ENCODE results near the gene DRC3.
"Not testable (repeated sequence)": the region's sequence is repeated elsewhere in the genome, so short reads cannot be mapped to it uniquely, and the experiment has no call there.

Gene DRC3

DNA sequence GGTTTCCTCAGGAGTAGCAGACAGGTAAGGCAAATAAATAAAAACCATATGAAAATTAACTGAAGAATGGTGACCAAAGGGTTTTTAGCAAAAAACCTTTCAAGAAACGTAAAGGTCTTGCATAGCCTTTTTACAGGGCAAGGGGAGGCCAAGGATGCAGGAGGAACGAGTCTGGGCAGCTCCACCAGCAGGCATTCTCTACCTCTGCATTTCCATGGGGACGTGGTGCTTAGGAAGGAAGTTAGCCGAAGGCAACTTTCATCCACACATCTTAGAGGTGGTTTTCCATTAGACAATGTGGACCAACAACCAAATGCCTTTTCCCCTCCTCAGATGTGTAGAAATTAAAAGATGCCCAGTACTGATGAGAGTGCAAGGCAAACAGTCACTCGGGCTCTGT lies 21.1 kb upstream of the DRC3 start:
- H3K27ac ChIP-seq (ENCODE audit: low read length) = no peak overlapping the region

DNA sequence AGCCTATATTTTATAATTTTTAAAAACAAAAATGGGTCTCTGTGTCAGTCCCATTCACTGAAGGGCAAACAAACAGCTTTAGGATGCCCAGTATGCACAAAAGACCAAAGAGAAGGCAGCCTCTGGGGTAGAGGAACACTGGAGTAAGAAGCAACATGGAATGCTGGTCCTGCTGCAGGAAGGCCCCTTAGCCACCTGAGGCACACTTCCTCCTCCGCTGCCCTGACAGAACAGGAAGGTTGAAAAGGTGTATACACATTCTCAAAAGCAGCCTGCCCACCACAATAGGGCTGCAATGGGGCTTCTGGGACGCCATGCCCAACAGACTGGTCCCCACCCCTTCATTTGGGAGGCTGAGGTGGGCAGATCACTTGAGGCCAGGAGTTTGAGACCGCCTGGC lies 20.0 kb upstream of the DRC3 start:
- no peak overlapping the region for H3K4me2 ChIP-seq (ENCODE audit: low read depth, low read length)
- H3K27ac ChIP-seq (ENCODE audit: low read length) = no peak overlapping the region
- no peaks in the 10 kb centered on the region for H3K9me3 ChIP-seq (replicated peaks; ENCODE audit: insufficient read depth, low read length)
- no peaks in the 10 kb centered on the region for H4K20me1 ChIP-seq (ENCODE audit: insufficient read depth, low read length)
- no peaks in the 10 kb centered on the region for H3K9me2 ChIP-seq (replicated peaks; ENCODE audit: insufficient read depth, low read length)
- TF ChIP-seq EZH2phosphoT487 (IDR thresholded peaks at IDR 0.05; ENCODE audit: low read length) (no peak), EZH2 (optimal IDR thresholded peaks at IDR 0.05; ENCODE audit: low read depth, low read length) (no peak)
- TF ChIP-seq, protein P1, sequence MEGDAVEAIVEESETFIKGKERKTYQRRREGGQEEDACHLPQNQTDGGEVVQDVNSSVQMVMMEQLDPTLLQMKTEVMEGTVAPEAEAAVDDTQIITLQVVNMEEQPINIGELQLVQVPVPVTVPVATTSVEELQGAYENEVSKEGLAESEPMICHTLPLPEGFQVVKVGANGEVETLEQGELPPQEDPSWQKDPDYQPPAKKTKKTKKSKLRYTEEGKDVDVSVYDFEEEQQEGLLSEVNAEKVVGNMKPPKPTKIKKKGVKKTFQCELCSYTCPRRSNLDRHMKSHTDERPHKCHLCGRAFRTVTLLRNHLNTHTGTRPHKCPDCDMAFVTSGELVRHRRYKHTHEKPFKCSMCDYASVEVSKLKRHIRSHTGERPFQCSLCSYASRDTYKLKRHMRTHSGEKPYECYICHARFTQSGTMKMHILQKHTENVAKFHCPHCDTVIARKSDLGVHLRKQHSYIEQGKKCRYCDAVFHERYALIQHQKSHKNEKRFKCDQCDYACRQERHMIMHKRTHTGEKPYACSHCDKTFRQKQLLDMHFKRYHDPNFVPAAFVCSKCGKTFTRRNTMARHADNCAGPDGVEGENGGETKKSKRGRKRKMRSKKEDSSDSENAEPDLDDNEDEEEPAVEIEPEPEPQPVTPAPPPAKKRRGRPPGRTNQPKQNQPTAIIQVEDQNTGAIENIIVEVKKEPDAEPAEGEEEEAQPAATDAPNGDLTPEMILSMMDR (IDR thresholded peaks at IDR 0.05; ENCODE audit: low read length) = no peak
- no peaks in the 10 kb centered on the region for H3K36me3 ChIP-seq (replicated peaks; ENCODE audit: insufficient read depth, low read length)
- H3K79me2 ChIP-seq (ENCODE audit: low read length) = peaks cover 19% of the 10 kb centered on the region
- no peak overlapping the region for H3K4me3 ChIP-seq (ENCODE audit: low read length)
- H3K27me3 ChIP-seq (replicated peaks; ENCODE audit: insufficient read depth, low read length) = no peaks in the 10 kb centered on the region
- no peak overlapping the region for H3K9ac ChIP-seq (ENCODE audit: low read length)
- no peaks in the 10 kb centered on the region for H3F3A ChIP-seq (ENCODE audit: insufficient read depth, low read length)
- no peak for DNase-seq
- H2AFZ ChIP-seq (ENCODE audit: low read length) = no peak overlapping the region
- no peaks in the 10 kb centered on the region for H3K4me1 ChIP-seq (ENCODE audit: low read length)

More for the DNA sequence above, 21.1 kb upstream of the DRC3 start:
- Histone ChIP-seq H4K20me1 (ENCODE audit: insufficient read depth, low read length) (no peaks in the 10 kb centered on the region), H3K9me3 (replicated peaks; ENCODE audit: insufficient read depth, low read length) (no peaks in the 10 kb centered on the region), H3K27me3 (replicated peaks; ENCODE audit: insufficient read depth, low read length) (no peaks in the 10 kb centered on the region), H3K4me3 (ENCODE audit: low read length) (no peak overlapping the region), H3K4me1 (ENCODE audit: low read length) (no peaks in the 10 kb centered on the region), H3F3A (ENCODE audit: insufficient read depth, low read length) (no peaks in the 10 kb centered on the region), H3K9me2 (replicated peaks; ENCODE audit: insufficient read depth, low read length) (no peaks in the 10 kb centered on the region), H2AFZ (ENCODE audit: low read length) (no peak overlapping the region), H3K36me3 (replicated peaks; ENCODE audit: insufficient read depth, low read length) (no peaks in the 10 kb centered on the region), H3K9ac (ENCODE audit: low read length) (no peak overlapping the region), H3K79me2 (ENCODE audit: low read length) (peaks cover 9% of the 10 kb centered on the region), H3K4me2 (ENCODE audit: low read depth, low read length) (no peak overlapping the region)
- no peak for DNase-seq
- TF ChIP-seq, protein P1 (IDR thresholded peaks at IDR 0.05; ENCODE audit: low read length) = no peak
- TF ChIP-seq EZH2 (optimal IDR thresholded peaks at IDR 0.05; ENCODE audit: low read depth, low read length) (no peak), EZH2phosphoT487 (IDR thresholded peaks at IDR 0.05; ENCODE audit: low read length) (no peak)

DNA sequence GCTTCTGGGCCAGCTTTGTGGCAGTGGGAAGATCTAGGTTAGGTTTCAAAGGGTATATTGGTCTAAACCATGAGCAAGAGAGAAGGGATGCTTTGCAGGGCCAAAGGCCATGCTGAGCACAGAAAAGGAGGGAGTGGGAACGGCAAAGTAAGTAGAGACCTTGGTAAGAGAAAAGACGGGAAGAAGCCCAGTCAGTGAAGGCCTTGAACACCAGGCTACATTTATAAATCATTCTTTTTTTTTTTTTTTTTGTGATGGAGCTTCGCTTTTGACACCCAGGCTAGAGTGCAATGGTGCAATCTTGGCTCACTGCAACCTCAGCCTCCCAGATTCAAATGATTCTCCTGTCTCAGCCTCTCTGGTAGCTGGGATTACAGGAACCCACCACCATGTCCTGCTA lies 18.6 kb upstream of the DRC3 start:
- Histone ChIP-seq H3K36me3 (replicated peaks; ENCODE audit: insufficient read depth, low read length) (no peaks in the 10 kb centered on the region), H3K9ac (ENCODE audit: low read length) (no peak overlapping the region), H3K79me2 (ENCODE audit: low read length) (peaks cover 33% of the 10 kb centered on the region)

DNA sequence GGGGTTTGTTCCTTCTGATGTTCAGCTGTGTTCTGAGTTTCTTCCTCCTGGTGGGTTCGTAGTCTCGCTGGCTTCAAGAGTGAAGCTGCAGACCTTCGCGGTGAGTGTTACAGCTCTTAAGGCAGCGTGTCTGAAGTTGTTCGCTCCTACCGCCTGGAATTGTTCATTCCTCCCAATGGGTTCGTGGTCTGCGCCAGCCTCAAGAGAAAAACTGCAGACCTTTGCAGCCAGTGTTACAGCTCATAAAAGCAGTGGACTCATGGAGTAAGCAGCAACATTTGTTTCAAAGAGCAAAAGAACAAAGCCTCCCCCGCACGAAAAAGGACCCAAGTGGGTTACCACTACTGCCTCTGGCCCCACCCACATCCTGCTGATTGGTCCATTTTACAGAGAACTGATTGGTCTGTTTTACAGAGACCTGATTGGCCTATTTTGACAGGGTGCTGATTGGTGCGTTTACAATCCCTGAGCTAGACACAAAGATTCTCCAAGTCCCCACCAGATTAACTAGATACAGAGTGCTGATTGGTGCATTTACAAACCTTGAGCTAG lies 16.8 kb upstream of the DRC3 start:
- not testable (repeated sequence) for H3F3A ChIP-seq (ENCODE audit: insufficient read depth, low read length)

More for the DNA sequence above, 18.6 kb upstream of the DRC3 start:
- TF ChIP-seq EZH2 (optimal IDR thresholded peaks at IDR 0.05; ENCODE audit: low read depth, low read length) (no peak), EZH2phosphoT487 (IDR thresholded peaks at IDR 0.05; ENCODE audit: low read length) (no peak)
- TF ChIP-seq, protein P1 (IDR thresholded peaks at IDR 0.05; ENCODE audit: low read length) = no peak
- Histone ChIP-seq H3K9me3 (replicated peaks; ENCODE audit: insufficient read depth, low read length) (no peaks in the 10 kb centered on the region), H3F3A (ENCODE audit: insufficient read depth, low read length) (no peaks in the 10 kb centered on the region), H3K9me2 (replicated peaks; ENCODE audit: insufficient read depth, low read length) (no peaks in the 10 kb centered on the region), H3K27ac (ENCODE audit: low read length) (no peak overlapping the region), H3K4me2 (ENCODE audit: low read depth, low read length) (no peak overlapping the region), H3K4me1 (ENCODE audit: low read length) (no peaks in the 10 kb centered on the region), H4K20me1 (ENCODE audit: insufficient read depth, low read length) (no peaks in the 10 kb centered on the region), H2AFZ (ENCODE audit: low read length) (no peak overlapping the region), H3K4me3 (ENCODE audit: low read length) (no peak overlapping the region), H3K27me3 (replicated peaks; ENCODE audit: insufficient read depth, low read length) (no peaks in the 10 kb centered on the region)
- no peak for DNase-seq

More for the DNA sequence above, 16.8 kb upstream of the DRC3 start:
- not testable (repeated sequence) for H3K9me2 ChIP-seq (replicated peaks; ENCODE audit: insufficient read depth, low read length); H3K27ac ChIP-seq (ENCODE audit: low read length); H3K36me3 ChIP-seq (replicated peaks; ENCODE audit: insufficient read depth, low read length); H2AFZ ChIP-seq (ENCODE audit: low read length); H3K4me1 ChIP-seq (ENCODE audit: low read length); H3K9me3 ChIP-seq (replicated peaks; ENCODE audit: insufficient read depth, low read length); H3K9ac ChIP-seq (ENCODE audit: low read length); H3K4me3 ChIP-seq (ENCODE audit: low read length); DNase-seq; H3K27me3 ChIP-seq (replicated peaks; ENCODE audit: insufficient read depth, low read length); H3K4me2 ChIP-seq (ENCODE audit: low read depth, low read length); H4K20me1 ChIP-seq (ENCODE audit: insufficient read depth, low read length)
- H3K79me2 ChIP-seq (ENCODE audit: low read length) = peaks cover 51% of the 10 kb centered on the region
